GM23338 (cell line): ENCODE results near the gene CEP350. TPM values are rescaled to one million over a fixed set of nuclear protein-coding genes. Genes with fewer than 3 reads are reported as not detected.

Experiments
- ATAC-seq: fragments of 200-7000 bp; cut with Tn5 transposase; 3 replicates; pipeline ENCODE4 v1.9.1; 2020
- DNase-seq: peaks from one replicate; pipeline ENCODE4 v3.0.0-alpha.2; 2015; ENCODE audit warnings: low spot score
- H2AFZ ChIP-seq: fragments of 200-600 bp; sonication (generic); 2 replicates; pipeline ENCODE4 v1.8.0; 2016; ENCODE audit warnings: antibody characterized with exemption, mild to moderate bottlenecking, moderate library complexity
- H3F3A ChIP-seq: fragments of 200-600 bp; sonication (generic); replicated peaks from 2 replicates; pipeline ENCODE4 v1.8.0; 2017; ENCODE audit warnings: antibody characterized with exemption, mixed run types, low read depth
- H3K27ac ChIP-seq: fragments of 200-600 bp; sonication (generic); 2 replicates; pipeline ENCODE4 v1.6.1; 2016; ENCODE audit warnings: low read depth
- H3K27me3 ChIP-seq: fragments of 200-600 bp; sonication (generic); 2 replicates; pipeline ENCODE4 v1.8.0; 2016; ENCODE audit warnings: mild to moderate bottlenecking, mixed run types, moderate library complexity; ENCODE audit not compliant: insufficient read depth
- H3K36me3 ChIP-seq: fragments of 200-600 bp; sonication (generic); 2 replicates; pipeline ENCODE4 v1.8.0; 2016; ENCODE audit warnings: mild to moderate bottlenecking; ENCODE audit not compliant: insufficient read depth
- H3K4me1 ChIP-seq: fragments of 200-600 bp; sonication (generic); 2 replicates; pipeline ENCODE4 v1.8.0; 2016; ENCODE audit warnings: mild to moderate bottlenecking, moderate library complexity; ENCODE audit not compliant: insufficient read depth
- H3K4me2 ChIP-seq: fragments of 200-600 bp; sonication (generic); 2 replicates; pipeline ENCODE4 v1.7.1; 2017; ENCODE audit warnings: mixed run types
- H3K4me3 ChIP-seq: fragments of 200-600 bp; sonication (generic); 2 replicates; pipeline ENCODE4 v1.6.1; 2016; ENCODE audit warnings: mixed run types
- H3K79me2 ChIP-seq: fragments of 200-600 bp; sonication (generic); replicated peaks from 2 replicates; pipeline ENCODE4 v1.8.0; 2017; ENCODE audit warnings: mild to moderate bottlenecking; ENCODE audit not compliant: insufficient read depth
- H3K9me2 ChIP-seq: fragments of 200-600 bp; sonication (generic); 2 replicates; pipeline ENCODE4 v1.8.0; 2017; ENCODE audit not compliant: insufficient read depth
- H4K20me1 ChIP-seq: fragments of 200-600 bp; sonication (generic); replicated peaks from 2 replicates; pipeline ENCODE4 v1.8.0; 2017; ENCODE audit warnings: mild to moderate bottlenecking; ENCODE audit not compliant: insufficient read depth
- H3K27ac Mint-ChIP-seq: 2 replicates; pipeline ENCODE4 v1.8.0; 2020; ENCODE audit warnings: inconsistent platforms, mild to moderate bottlenecking, moderate library complexity, mixed read lengths
- H3K27me3 Mint-ChIP-seq: 3 replicates; pipeline ENCODE4 v1.8.0; 2022; ENCODE audit warnings: low read depth, mild to moderate bottlenecking, moderate library complexity, mixed read lengths, inconsistent platforms; ENCODE audit not compliant: insufficient read depth, poor library complexity
- H3K36me3 Mint-ChIP-seq: 3 replicates; pipeline ENCODE4 v1.8.0; 2021; ENCODE audit warnings: low read depth, mild to moderate bottlenecking, inconsistent platforms, moderate library complexity, mixed read lengths
- H3K4me1 Mint-ChIP-seq: 3 replicates; pipeline ENCODE4 v1.8.0; 2020; ENCODE audit warnings: mild to moderate bottlenecking, inconsistent platforms, mixed read lengths
- H3K4me3 Mint-ChIP-seq: 3 replicates; pipeline ENCODE4 v1.8.0; 2021; ENCODE audit warnings: moderate library complexity, mild to moderate bottlenecking, inconsistent platforms, mixed read lengths
- H3K9me3 Mint-ChIP-seq: 3 replicates; pipeline ENCODE4 v1.8.0; 2020; ENCODE audit warnings: moderate library complexity, mild to moderate bottlenecking, inconsistent platforms, mixed read lengths
- CREB1 ChIP-seq: fragments of 250-450 bp; sonication (Bioruptor Pico); IDR thresholded peaks from 2 replicates; pipeline ENCODE4 v1.5.0; 2020; ENCODE audit warnings: low read depth, mild to moderate bottlenecking, moderate library complexity
- ETS1 ChIP-seq: IDR thresholded peaks from 2 replicates; pipeline ENCODE4 v1.6.1; 2016; ENCODE audit warnings: antibody characterized with exemption
- EZH2 ChIP-seq: fragments of 200-600 bp; sonication (generic); IDR thresholded peaks from one replicate; pipeline ENCODE4 v1.8.0; 2017; ENCODE audit warnings: antibody characterized with exemption, mild to moderate bottlenecking, low read depth; ENCODE audit not compliant: unreplicated experiment
- EZH2phosphoT487 ChIP-seq: fragments of 200-600 bp; sonication (generic); IDR thresholded peaks from one replicate; pipeline ENCODE4 v1.8.1; 2018; ENCODE audit warnings: antibody characterized with exemption; ENCODE audit not compliant: unreplicated experiment
- JUNB ChIP-seq: IDR thresholded peaks from one replicate; pipeline ENCODE4 v1.6.1; 2016; ENCODE audit warnings: antibody characterized with exemption; ENCODE audit not compliant: unreplicated experiment
- NANOG ChIP-seq: IDR thresholded peaks from 2 replicates; pipeline ENCODE4 v1.6.1; 2016; ENCODE audit warnings: antibody characterized with exemption, borderline replicate concordance
- POLR2AphosphoS5 ChIP-seq: IDR thresholded peaks from 2 replicates; pipeline ENCODE4 v1.6.1; 2016; ENCODE audit warnings: antibody characterized with exemption, low read depth
- REST ChIP-seq: IDR thresholded peaks from one replicate; pipeline ENCODE4 v1.6.1; 2018; ENCODE audit warnings: antibody characterized with exemption; ENCODE audit not compliant: unreplicated experiment
- STAT1 ChIP-seq: IDR thresholded peaks from one replicate; pipeline ENCODE4 v1.6.1; 2016; ENCODE audit warnings: antibody characterized with exemption; ENCODE audit not compliant: unreplicated experiment
- ZNF114 ChIP-seq: fragments of 250-450 bp; sonication (Bioruptor Pico); IDR thresholded peaks from 2 replicates; pipeline ENCODE4 v1.5.0; 2020; ENCODE audit warnings: mild to moderate bottlenecking, moderate library complexity
- ZNF331 ChIP-seq: fragments of 250-450 bp; sonication (Bioruptor Pico); IDR thresholded peaks from 2 replicates; pipeline ENCODE4 v1.5.0; 2020; ENCODE audit warnings: low read depth, mild to moderate bottlenecking, moderate library complexity
- ZNF462 ChIP-seq: fragments of 250-450 bp; sonication (Bioruptor Pico); IDR thresholded peaks from 2 replicates; pipeline ENCODE4 v1.5.0; 2020; ENCODE audit warnings: mild to moderate bottlenecking, moderate library complexity
- polyA plus RNA-seq: library from polyadenylated mRNA; unstranded; fragments of >200 nt; fragmentation: Nextera tagmentation; extraction: Ambion mirVana; gene quantifications from 2 replicates; pipeline ENCODE4 v1.2.1, GENCODE V29; 2016
- total RNA-seq: library from RNA; depleted of rRNA; stranded (reverse); fragments of >200 nt; shearing (Covaris generic); gene quantifications from 2 replicates; pipeline ENCODE4 v1.2.3, GENCODE V29; 2014
- TF ChIP-seq, protein P1 (sequence below), 2 experiments: fragments of 200-600 bp in 1 of 2; sonication (generic) in 1 of 2; conservative IDR thresholded peaks; 2 replicates each; pipeline versions ENCODE4 v1.5.1 to v1.6.1; 2016 to 2017; ENCODE audit warnings: antibody characterized with exemption in 2 of 2, low read depth in 2 of 2, mild to moderate bottlenecking in 2 of 2, moderate library complexity in 1 of 2

The CEP350 gene
- total and polyA plus RNA-seq, 2 experiments from 2014 or later: 23.4 to 36.8 TPM

GRCh38 chr1:180031664-180032063 is 77.1 kb downstream of the CEP350 start (continued):
- no peak for TF ChIP-seq REST
- no peak for TF ChIP-seq EZH2
- no peak for TF ChIP-seq EZH2phosphoT487
- no peak for TF ChIP-seq CREB1 (CRISPR knock-in tag)

GRCh38 chr1:180033390-180033789 is 78.8 kb downstream of the CEP350 start:
- DNase-seq (no peak), ATAC-seq (no peak)
- no peaks in the 10 kb centered on the region for H3K9me2 ChIP-seq
- Mint-ChIP-seq H3K27me3 (no peaks in the 10 kb centered on the region), H3K9me3 (no peaks in the 10 kb centered on the region), H3K36me3 (peaks cover 19% of the 10 kb centered on the region; the same call in 2 of the 3 replicates), H3K4me3 (no peak overlapping the region), H3K4me1 (no peaks in the 10 kb centered on the region), H3K27ac (no peak overlapping the region)
- no peaks in the 10 kb centered on the region for H3K4me1 ChIP-seq
- H3K79me2 ChIP-seq: no peaks in the 10 kb centered on the region
- no peak overlapping the region for H3K4me2 ChIP-seq
- H3F3A ChIP-seq: no peaks in the 10 kb centered on the region
- no peak overlapping the region for H2AFZ ChIP-seq
- no peak overlapping the region for H3K27ac ChIP-seq
- H3K4me3 ChIP-seq: no peak overlapping the region
- no peaks in the 10 kb centered on the region for H3K27me3 ChIP-seq
- H4K20me1 ChIP-seq: no peaks in the 10 kb centered on the region
- H3K36me3 ChIP-seq: no peaks in the 10 kb centered on the region; the same call in 1 of the 2 replicates
- TF ChIP-seq NANOG (no peak), ETS1 (no peak), ZNF331 (CRISPR knock-in tag) (no peak), ZNF462 (CRISPR knock-in tag) (no peak), POLR2AphosphoS5 (no peak), EZH2 (no peak), ZNF114 (CRISPR knock-in tag) (no peak), JUNB (no peak), CREB1 (CRISPR knock-in tag) (no peak), STAT1 (no peak)
- TF ChIP-seq, protein P1, sequence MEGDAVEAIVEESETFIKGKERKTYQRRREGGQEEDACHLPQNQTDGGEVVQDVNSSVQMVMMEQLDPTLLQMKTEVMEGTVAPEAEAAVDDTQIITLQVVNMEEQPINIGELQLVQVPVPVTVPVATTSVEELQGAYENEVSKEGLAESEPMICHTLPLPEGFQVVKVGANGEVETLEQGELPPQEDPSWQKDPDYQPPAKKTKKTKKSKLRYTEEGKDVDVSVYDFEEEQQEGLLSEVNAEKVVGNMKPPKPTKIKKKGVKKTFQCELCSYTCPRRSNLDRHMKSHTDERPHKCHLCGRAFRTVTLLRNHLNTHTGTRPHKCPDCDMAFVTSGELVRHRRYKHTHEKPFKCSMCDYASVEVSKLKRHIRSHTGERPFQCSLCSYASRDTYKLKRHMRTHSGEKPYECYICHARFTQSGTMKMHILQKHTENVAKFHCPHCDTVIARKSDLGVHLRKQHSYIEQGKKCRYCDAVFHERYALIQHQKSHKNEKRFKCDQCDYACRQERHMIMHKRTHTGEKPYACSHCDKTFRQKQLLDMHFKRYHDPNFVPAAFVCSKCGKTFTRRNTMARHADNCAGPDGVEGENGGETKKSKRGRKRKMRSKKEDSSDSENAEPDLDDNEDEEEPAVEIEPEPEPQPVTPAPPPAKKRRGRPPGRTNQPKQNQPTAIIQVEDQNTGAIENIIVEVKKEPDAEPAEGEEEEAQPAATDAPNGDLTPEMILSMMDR (conservative IDR thresholded peaks at IDR 0.05; ENCODE audit: low read depth in 2 of 2): no peak
